ENCODE measurements around the gene NISCH. TPM values are rescaled to one million over a fixed set of nuclear protein-coding genes. Genes with fewer than 3 reads are reported as not detected.

Gene NISCH
- total RNA-seq, 1 experiment from 2014 or later = 104 TPM

- Histone ChIP-seq H2BK5ac (ENCODE audit: insufficient read length, low read length) (no peak overlapping the region), H3K4me1 (ENCODE audit: insufficient read depth, low read length) (no peaks in the 10 kb centered on the region), H2BK12ac (ENCODE audit: insufficient read length, low read depth, low read length) (no peak overlapping the region), H3K9ac (ENCODE audit: extremely low read depth, insufficient read length, low read length) (no peak overlapping the region), H2BK15ac (ENCODE audit: low read depth, low read length) (no peak overlapping the region), H4K91ac (ENCODE audit: insufficient read length, low read depth, low read length) (no peak overlapping the region), H3K18ac (ENCODE audit: insufficient read length, low read depth, low read length) (no peak overlapping the region), H3K14ac (ENCODE audit: insufficient read depth, low read length) (no peak overlapping the region), H3K27ac (ENCODE audit: insufficient read length, low read depth, low read length) (no peak overlapping the region), H3K9me3 (ENCODE audit: control insufficient read depth, low read depth, low read length) (no peaks in the 10 kb centered on the region), H2AK5ac (ENCODE audit: insufficient read length, low read length) (no peak overlapping the region), H2BK20ac (ENCODE audit: low read depth, low read length, poor library complexity, severe bottlenecking) (no peak overlapping the region), H3K23ac (ENCODE audit: insufficient read length, low read depth, low read length) (no peak overlapping the region), H3K79me1 (ENCODE audit: insufficient read depth, low read depth, low read length, poor library complexity, severe bottlenecking) (no peaks in the 10 kb centered on the region), H3T11ph (ENCODE audit: low read length) (no peak overlapping the region), H4K5ac (ENCODE audit: insufficient read length, low read depth, low read length) (no peak overlapping the region), H3K23me2 (ENCODE audit: insufficient read length, low read depth, low read length, poor library complexity, severe bottlenecking) (no peaks in the 10 kb centered on the region), H4K8ac (replicated peaks; ENCODE audit: insufficient read length, low read depth, low read length) (no peak overlapping the region), H3K4ac (ENCODE audit: low read depth, low read length) (no peak overlapping the region), H3K4me2 (ENCODE audit: insufficient read depth, insufficient read length, low read length) (no peak overlapping the region), H4K20me1 (ENCODE audit: control insufficient read depth, insufficient read depth, insufficient read length) (peaks cover 6% of the 10 kb centered on the region), H2BK120ac (ENCODE audit: low read depth, low read length, poor library complexity, severe bottlenecking) (no peak overlapping the region), H3K79me2 (ENCODE audit: insufficient read depth, low read length) (no peaks in the 10 kb centered on the region), H3K27me3 (ENCODE audit: insufficient read depth, low read length) (no peaks in the 10 kb centered on the region), H2AFZ (ENCODE audit: low read length) (no peak overlapping the region), H3K56ac (ENCODE audit: insufficient read length, low read depth, low read length) (no peak overlapping the region)
- H3K4me1 Mint-ChIP-seq = peaks cover 7 to 9% of the 10 kb centered on the region in 2 experiments
- TF ChIP-seq CTCF (conservative IDR thresholded peaks at IDR 0.05) = no peak
- no peak overlapping the region for H3K4me3 Mint-ChIP-seq
- no peaks in the 10 kb centered on the region for H3K36me3 Mint-ChIP-seq (ENCODE audit: insufficient read depth in 1 of 3, low read depth in 3 of 3)
- no peak overlapping the region for H3K27ac Mint-ChIP-seq
- peaks cover 4% of the 10 kb centered on the region for H3K27me3 Mint-ChIP-seq (ENCODE audit: low read depth)
- WGBS (ENCODE audit: extremely low coverage, insufficient read length, low lambda C conversion rate) = no CpG with 5 or more reads among the region's 19 CpGs
- no peak for DNase-seq
- H3K9me3 Mint-ChIP-seq = no peaks in the 10 kb centered on the region; a peak in 1 of 5 replicates
Measured at GRCh38 chr3:52516509-52517195, 61.2 kb downstream of the NISCH start.

All from H9 (cell line).